Nephron (organoid): ENCODE measurements around the gene SLC26A6.

ENCODE experiments used
- H3K27ac Mint-ChIP-seq, 3 experiments: 2 replicates each; pipeline ENCODE4 v1.8.0; 2020; ENCODE audit warnings: mixed read lengths in 3 of 3, mild to moderate bottlenecking in 2 of 3, moderate library complexity in 1 of 3
- H3K27me3 Mint-ChIP-seq: 2 replicates; pipeline ENCODE4 v1.8.0; 2021; ENCODE audit warnings: low read depth, mild to moderate bottlenecking, moderate library complexity, mixed read lengths
- H3K36me3 Mint-ChIP-seq: 2 replicates; pipeline ENCODE4 v1.8.0; 2020; ENCODE audit warnings: low read depth, mixed read lengths
- H3K4me1 Mint-ChIP-seq: 2 replicates; pipeline ENCODE4 v1.8.0; 2020; ENCODE audit warnings: mixed read lengths
- H3K4me3 Mint-ChIP-seq, 3 experiments: 2 replicates each; pipeline ENCODE4 v1.8.0; 2020; ENCODE audit warnings: mild to moderate bottlenecking in 3 of 3, mixed read lengths in 3 of 3, moderate library complexity in 2 of 3
- H3K9me3 Mint-ChIP-seq: 2 replicates; pipeline ENCODE4 v1.8.0; 2020; ENCODE audit warnings: mixed read lengths
- CTCF ChIP-seq, 3 experiments: fragments of 200-600 bp; sonication (generic); IDR thresholded peaks; one replicate each; pipeline ENCODE4 v1.5.0; 2021; ENCODE audit warnings: antibody characterized with exemption in 3 of 3; ENCODE audit not compliant: unreplicated experiment in 3 of 3

The SLC26A6 gene

DNA sequence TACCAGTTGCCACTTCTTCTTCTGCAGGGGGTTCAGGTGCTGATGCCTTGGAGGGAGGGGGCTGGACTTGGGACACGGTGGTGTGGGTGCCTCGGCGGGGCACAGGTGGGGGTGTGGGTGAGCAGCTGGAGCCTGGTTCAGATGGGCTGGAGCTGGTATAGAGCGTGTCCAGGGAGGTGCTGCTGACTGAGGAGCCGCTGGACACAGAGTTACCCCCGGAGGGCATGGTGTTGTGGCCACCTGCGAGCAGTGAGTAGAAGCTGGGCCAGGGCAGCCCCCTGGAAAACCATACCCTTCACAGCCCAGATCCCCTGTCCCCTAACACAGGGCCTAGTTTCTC, 46.2 kb upstream of the SLC26A6 start:
- H3K4me1 Mint-ChIP-seq, result peaks cover 32% of the 10 kb centered on the region
- no peak overlapping the region for H3K27ac Mint-ChIP-seq
- peaks cover 29% of the 10 kb centered on the region for H3K36me3 Mint-ChIP-seq
- H3K9me3 Mint-ChIP-seq, result no peaks in the 10 kb centered on the region
- H3K27me3 Mint-ChIP-seq, result no peaks in the 10 kb centered on the region
- no peak overlapping the region for H3K4me3 Mint-ChIP-seq
- TF ChIP-seq CTCF (IDR thresholded peaks at IDR 0.05; ENCODE audit: unreplicated experiment in 3 of 3), result no peak

- no peaks in the 10 kb centered on the region for H3K9me3 Mint-ChIP-seq
- H3K4me1 Mint-ChIP-seq, result peaks cover 26% of the 10 kb centered on the region
- no peak for TF ChIP-seq CTCF (IDR thresholded peaks at IDR 0.05; ENCODE audit: unreplicated experiment in 3 of 3)
- H3K27me3 Mint-ChIP-seq, result no peaks in the 10 kb centered on the region
- peaks cover 34% of the 10 kb centered on the region for H3K36me3 Mint-ChIP-seq
- peak overlapping the region in 1 of 3 experiments; percentile 1 for H3K4me3 Mint-ChIP-seq
- H3K27ac Mint-ChIP-seq, result no peak overlapping the region
These were observed 45.7 kb upstream of the SLC26A6 start for GRCh38 chr3:48680811-48681540.

- Mint-ChIP-seq H3K4me1 (peaks cover 19% of the 10 kb centered on the region), H3K27me3 (no peaks in the 10 kb centered on the region), H3K4me3 (no peak overlapping the region), H3K9me3 (no peaks in the 10 kb centered on the region), H3K27ac (no peak overlapping the region), H3K36me3 (peaks cover 41% of the 10 kb centered on the region)
- TF ChIP-seq CTCF (IDR thresholded peaks at IDR 0.05; ENCODE audit: unreplicated experiment in 3 of 3), result no peak
These were observed 44.4 kb upstream of the SLC26A6 start for GRCh38 chr3:48679411-48680391.

- H3K27me3 Mint-ChIP-seq, result no peaks in the 10 kb centered on the region
- no peak overlapping the region for H3K27ac Mint-ChIP-seq
- H3K4me1 Mint-ChIP-seq, result peaks cover 11% of the 10 kb centered on the region
- H3K9me3 Mint-ChIP-seq, result no peaks in the 10 kb centered on the region
- H3K4me3 Mint-ChIP-seq, result no peak overlapping the region
- no peak for TF ChIP-seq CTCF (IDR thresholded peaks at IDR 0.05; ENCODE audit: unreplicated experiment in 3 of 3)
- peaks cover 41% of the 10 kb centered on the region for H3K36me3 Mint-ChIP-seq
These were observed 43.5 kb upstream of the SLC26A6 start for GRCh38 chr3:48678566-48679380.

- Mint-ChIP-seq H3K27ac (no peak overlapping the region), H3K27me3 (no peaks in the 10 kb centered on the region), H3K9me3 (no peaks in the 10 kb centered on the region), H3K4me3 (no peak overlapping the region), H3K36me3 (peaks cover 41% of the 10 kb centered on the region), H3K4me1 (peaks cover 3% of the 10 kb centered on the region)
- no peak for TF ChIP-seq CTCF (IDR thresholded peaks at IDR 0.05; ENCODE audit: unreplicated experiment in 3 of 3)
These were observed 42.8 kb upstream of the SLC26A6 start for GRCh38 chr3:48678056-48678455.
